GM23338 (cell line): ENCODE results near the gene MORC2. TPM values are rescaled to one million over a fixed set of nuclear protein-coding genes. Genes with fewer than 3 reads are reported as not detected.

Experiments
- ATAC-seq: fragments of 200-7000 bp; cut with Tn5 transposase; 3 replicates; pipeline ENCODE4 v1.9.1; 2020
- DNase-seq: peaks from one replicate; pipeline ENCODE4 v3.0.0-alpha.2; 2015; ENCODE audit warnings: low spot score
- H2AFZ ChIP-seq: fragments of 200-600 bp; sonication (generic); 2 replicates; pipeline ENCODE4 v1.8.0; 2016; ENCODE audit warnings: antibody characterized with exemption, mild to moderate bottlenecking, moderate library complexity
- H3F3A ChIP-seq: fragments of 200-600 bp; sonication (generic); replicated peaks from 2 replicates; pipeline ENCODE4 v1.8.0; 2017; ENCODE audit warnings: antibody characterized with exemption, mixed run types, low read depth
- H3K27ac ChIP-seq: fragments of 200-600 bp; sonication (generic); 2 replicates; pipeline ENCODE4 v1.6.1; 2016; ENCODE audit warnings: low read depth
- H3K27me3 ChIP-seq: fragments of 200-600 bp; sonication (generic); 2 replicates; pipeline ENCODE4 v1.8.0; 2016; ENCODE audit warnings: mild to moderate bottlenecking, mixed run types, moderate library complexity; ENCODE audit not compliant: insufficient read depth
- H3K36me3 ChIP-seq: fragments of 200-600 bp; sonication (generic); 2 replicates; pipeline ENCODE4 v1.8.0; 2016; ENCODE audit warnings: mild to moderate bottlenecking; ENCODE audit not compliant: insufficient read depth
- H3K4me1 ChIP-seq: fragments of 200-600 bp; sonication (generic); 2 replicates; pipeline ENCODE4 v1.8.0; 2016; ENCODE audit warnings: mild to moderate bottlenecking, moderate library complexity; ENCODE audit not compliant: insufficient read depth
- H3K4me2 ChIP-seq: fragments of 200-600 bp; sonication (generic); 2 replicates; pipeline ENCODE4 v1.7.1; 2017; ENCODE audit warnings: mixed run types
- H3K4me3 ChIP-seq: fragments of 200-600 bp; sonication (generic); 2 replicates; pipeline ENCODE4 v1.6.1; 2016; ENCODE audit warnings: mixed run types
- H3K79me2 ChIP-seq: fragments of 200-600 bp; sonication (generic); replicated peaks from 2 replicates; pipeline ENCODE4 v1.8.0; 2017; ENCODE audit warnings: mild to moderate bottlenecking; ENCODE audit not compliant: insufficient read depth
- H3K9me2 ChIP-seq: fragments of 200-600 bp; sonication (generic); 2 replicates; pipeline ENCODE4 v1.8.0; 2017; ENCODE audit not compliant: insufficient read depth
- H4K20me1 ChIP-seq: fragments of 200-600 bp; sonication (generic); replicated peaks from 2 replicates; pipeline ENCODE4 v1.8.0; 2017; ENCODE audit warnings: mild to moderate bottlenecking; ENCODE audit not compliant: insufficient read depth
- H3K27ac Mint-ChIP-seq: 2 replicates; pipeline ENCODE4 v1.8.0; 2020; ENCODE audit warnings: inconsistent platforms, mild to moderate bottlenecking, moderate library complexity, mixed read lengths
- H3K27me3 Mint-ChIP-seq: 3 replicates; pipeline ENCODE4 v1.8.0; 2022; ENCODE audit warnings: low read depth, mild to moderate bottlenecking, moderate library complexity, mixed read lengths, inconsistent platforms; ENCODE audit not compliant: insufficient read depth, poor library complexity
- H3K36me3 Mint-ChIP-seq: 3 replicates; pipeline ENCODE4 v1.8.0; 2021; ENCODE audit warnings: low read depth, mild to moderate bottlenecking, inconsistent platforms, moderate library complexity, mixed read lengths
- H3K4me1 Mint-ChIP-seq: 3 replicates; pipeline ENCODE4 v1.8.0; 2020; ENCODE audit warnings: mild to moderate bottlenecking, inconsistent platforms, mixed read lengths
- H3K4me3 Mint-ChIP-seq: 3 replicates; pipeline ENCODE4 v1.8.0; 2021; ENCODE audit warnings: moderate library complexity, mild to moderate bottlenecking, inconsistent platforms, mixed read lengths
- H3K9me3 Mint-ChIP-seq: 3 replicates; pipeline ENCODE4 v1.8.0; 2020; ENCODE audit warnings: moderate library complexity, mild to moderate bottlenecking, inconsistent platforms, mixed read lengths
- EZH2 ChIP-seq: fragments of 200-600 bp; sonication (generic); IDR thresholded peaks from one replicate; pipeline ENCODE4 v1.8.0; 2017; ENCODE audit warnings: antibody characterized with exemption, mild to moderate bottlenecking, low read depth; ENCODE audit not compliant: unreplicated experiment
- JUNB ChIP-seq: IDR thresholded peaks from one replicate; pipeline ENCODE4 v1.6.1; 2016; ENCODE audit warnings: antibody characterized with exemption; ENCODE audit not compliant: unreplicated experiment
- STAT1 ChIP-seq: IDR thresholded peaks from one replicate; pipeline ENCODE4 v1.6.1; 2016; ENCODE audit warnings: antibody characterized with exemption; ENCODE audit not compliant: unreplicated experiment
- polyA plus RNA-seq: library from polyadenylated mRNA; unstranded; fragments of >200 nt; fragmentation: Nextera tagmentation; extraction: Ambion mirVana; gene quantifications from 2 replicates; pipeline ENCODE4 v1.2.1, GENCODE V29; 2016
- total RNA-seq: library from RNA; depleted of rRNA; stranded (reverse); fragments of >200 nt; shearing (Covaris generic); gene quantifications from 2 replicates; pipeline ENCODE4 v1.2.3, GENCODE V29; 2014
- TF ChIP-seq, protein P1 (sequence below): fragments of 250-450 bp; sonication (Bioruptor Pico); IDR thresholded peaks from 2 replicates; pipeline ENCODE4 v1.5.0; 2020; ENCODE audit warnings: mild to moderate bottlenecking, moderate library complexity
- TF ChIP-seq, protein P2 (sequence below), 2 experiments: fragments of 200-600 bp in 1 of 2; sonication (generic) in 1 of 2; conservative IDR thresholded peaks; 2 replicates each; pipeline versions ENCODE4 v1.5.1 to v1.6.1; 2016 to 2017; ENCODE audit warnings: antibody characterized with exemption in 2 of 2, low read depth in 2 of 2, mild to moderate bottlenecking in 2 of 2, moderate library complexity in 1 of 2
- TF ChIP-seq, protein P3 (sequence below): IDR thresholded peaks from one replicate; pipeline ENCODE4 v1.6.1; 2018; ENCODE audit warnings: antibody characterized with exemption; ENCODE audit not compliant: unreplicated experiment
- TF ChIP-seq, protein P4 (sequence below): IDR thresholded peaks from 2 replicates; pipeline ENCODE4 v1.6.1; 2016; ENCODE audit warnings: antibody characterized with exemption

MORC2 gene
- total and polyA plus RNA-seq, 2 experiments from 2014 or later = 33.1 to 63.8 TPM

DNA sequence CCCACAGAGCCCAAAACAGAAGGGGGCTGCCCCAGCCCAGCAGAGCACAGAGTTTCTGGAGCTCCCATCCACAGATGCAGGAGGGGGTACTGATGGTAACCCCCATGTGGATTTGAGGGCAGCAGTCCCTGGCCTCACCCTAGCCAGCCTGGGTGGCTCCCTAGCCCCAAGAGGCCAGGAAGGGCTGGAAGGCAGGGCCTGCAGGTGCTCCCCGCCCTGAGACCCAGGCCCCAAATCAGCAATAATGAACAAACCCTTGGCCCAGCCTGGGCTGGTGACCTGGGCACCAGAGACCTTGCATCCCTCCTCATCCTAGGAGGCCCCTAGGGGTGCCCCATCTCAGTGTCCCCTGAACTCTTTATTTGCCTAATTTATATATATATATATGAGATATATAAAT lies 61.6 kb downstream of the MORC2 start:
- Histone ChIP-seq H4K20me1 (no peaks in the 10 kb centered on the region), H3K79me2 (no peaks in the 10 kb centered on the region), H2AFZ (no peak overlapping the region), H3K9me2 (no peaks in the 10 kb centered on the region), H3K4me2 (no peak overlapping the region), H3F3A (no peaks in the 10 kb centered on the region), H3K27me3 (no peaks in the 10 kb centered on the region), H3K27ac (no peak overlapping the region), H3K36me3 (peaks cover 28% of the 10 kb centered on the region), H3K4me3 (no peak overlapping the region), H3K4me1 (no peaks in the 10 kb centered on the region)
- peaks cover 2% of the 10 kb centered on the region for H3K27me3 Mint-ChIP-seq
- TF ChIP-seq, protein P1, sequence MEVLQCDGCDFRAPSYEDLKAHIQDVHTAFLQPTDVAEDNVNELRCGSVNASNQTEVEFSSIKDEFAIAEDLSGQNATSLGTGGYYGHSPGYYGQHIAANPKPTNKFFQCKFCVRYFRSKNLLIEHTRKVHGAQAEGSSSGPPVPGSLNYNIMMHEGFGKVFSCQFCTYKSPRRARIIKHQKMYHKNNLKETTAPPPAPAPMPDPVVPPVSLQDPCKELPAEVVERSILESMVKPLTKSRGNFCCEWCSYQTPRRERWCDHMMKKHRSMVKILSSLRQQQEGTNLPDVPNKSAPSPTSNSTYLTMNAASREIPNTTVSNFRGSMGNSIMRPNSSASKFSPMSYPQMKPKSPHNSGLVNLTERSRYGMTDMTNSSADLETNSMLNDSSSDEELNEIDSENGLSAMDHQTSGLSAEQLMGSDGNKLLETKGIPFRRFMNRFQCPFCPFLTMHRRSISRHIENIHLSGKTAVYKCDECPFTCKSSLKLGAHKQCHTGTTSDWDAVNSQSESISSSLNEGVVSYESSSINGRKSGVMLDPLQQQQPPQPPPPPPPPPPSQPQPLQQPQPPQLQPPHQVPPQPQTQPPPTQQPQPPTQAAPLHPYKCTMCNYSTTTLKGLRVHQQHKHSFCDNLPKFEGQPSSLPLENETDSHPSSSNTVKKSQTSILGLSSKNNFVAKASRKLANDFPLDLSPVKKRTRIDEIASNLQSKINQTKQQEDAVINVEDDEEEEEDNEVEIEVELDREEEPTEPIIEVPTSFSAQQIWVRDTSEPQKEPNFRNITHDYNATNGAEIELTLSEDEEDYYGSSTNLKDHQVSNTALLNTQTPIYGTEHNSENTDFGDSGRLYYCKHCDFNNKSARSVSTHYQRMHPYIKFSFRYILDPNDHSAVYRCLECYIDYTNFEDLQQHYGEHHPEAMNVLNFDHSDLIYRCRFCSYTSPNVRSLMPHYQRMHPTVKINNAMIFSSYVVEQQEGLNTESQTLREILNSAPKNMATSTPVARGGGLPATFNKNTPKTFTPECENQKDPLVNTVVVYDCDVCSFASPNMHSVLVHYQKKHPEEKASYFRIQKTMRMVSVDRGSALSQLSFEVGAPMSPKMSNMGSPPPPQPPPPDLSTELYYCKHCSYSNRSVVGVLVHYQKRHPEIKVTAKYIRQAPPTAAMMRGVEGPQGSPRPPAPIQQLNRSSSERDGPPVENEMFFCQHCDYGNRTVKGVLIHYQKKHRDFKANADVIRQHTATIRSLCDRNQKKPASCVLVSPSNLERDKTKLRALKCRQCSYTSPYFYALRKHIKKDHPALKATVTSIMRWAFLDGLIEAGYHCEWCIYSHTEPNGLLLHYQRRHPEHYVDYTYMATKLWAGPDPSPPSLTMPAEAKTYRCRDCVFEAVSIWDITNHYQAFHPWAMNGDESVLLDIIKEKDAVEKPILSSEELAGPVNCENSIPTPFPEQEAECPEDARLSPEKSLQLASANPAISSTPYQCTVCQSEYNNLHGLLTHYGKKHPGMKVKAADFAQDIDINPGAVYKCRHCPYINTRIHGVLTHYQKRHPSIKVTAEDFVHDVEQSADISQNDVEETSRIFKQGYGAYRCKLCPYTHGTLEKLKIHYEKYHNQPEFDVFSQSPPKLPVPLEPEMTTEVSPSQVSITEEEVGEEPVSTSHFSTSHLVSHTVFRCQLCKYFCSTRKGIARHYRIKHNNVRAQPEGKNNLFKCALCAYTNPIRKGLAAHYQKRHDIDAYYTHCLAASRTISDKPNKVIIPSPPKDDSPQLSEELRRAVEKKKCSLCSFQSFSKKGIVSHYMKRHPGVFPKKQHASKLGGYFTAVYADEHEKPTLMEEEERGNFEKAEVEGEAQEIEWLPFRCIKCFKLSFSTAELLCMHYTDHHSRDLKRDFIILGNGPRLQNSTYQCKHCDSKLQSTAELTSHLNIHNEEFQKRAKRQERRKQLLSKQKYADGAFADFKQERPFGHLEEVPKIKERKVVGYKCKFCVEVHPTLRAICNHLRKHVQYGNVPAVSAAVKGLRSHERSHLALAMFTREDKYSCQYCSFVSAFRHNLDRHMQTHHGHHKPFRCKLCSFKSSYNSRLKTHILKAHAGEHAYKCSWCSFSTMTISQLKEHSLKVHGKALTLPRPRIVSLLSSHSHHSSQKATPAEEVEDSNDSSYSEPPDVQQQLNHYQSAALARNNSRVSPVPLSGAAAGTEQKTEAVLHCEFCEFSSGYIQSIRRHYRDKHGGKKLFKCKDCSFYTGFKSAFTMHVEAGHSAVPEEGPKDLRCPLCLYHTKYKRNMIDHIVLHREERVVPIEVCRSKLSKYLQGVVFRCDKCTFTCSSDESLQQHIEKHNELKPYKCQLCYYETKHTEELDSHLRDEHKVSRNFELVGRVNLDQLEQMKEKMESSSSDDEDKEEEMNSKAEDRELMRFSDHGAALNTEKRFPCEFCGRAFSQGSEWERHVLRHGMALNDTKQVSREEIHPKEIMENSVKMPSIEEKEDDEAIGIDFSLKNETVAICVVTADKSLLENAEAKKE = no peak
- no peak for TF ChIP-seq EZH2
- TF ChIP-seq, protein P2, sequence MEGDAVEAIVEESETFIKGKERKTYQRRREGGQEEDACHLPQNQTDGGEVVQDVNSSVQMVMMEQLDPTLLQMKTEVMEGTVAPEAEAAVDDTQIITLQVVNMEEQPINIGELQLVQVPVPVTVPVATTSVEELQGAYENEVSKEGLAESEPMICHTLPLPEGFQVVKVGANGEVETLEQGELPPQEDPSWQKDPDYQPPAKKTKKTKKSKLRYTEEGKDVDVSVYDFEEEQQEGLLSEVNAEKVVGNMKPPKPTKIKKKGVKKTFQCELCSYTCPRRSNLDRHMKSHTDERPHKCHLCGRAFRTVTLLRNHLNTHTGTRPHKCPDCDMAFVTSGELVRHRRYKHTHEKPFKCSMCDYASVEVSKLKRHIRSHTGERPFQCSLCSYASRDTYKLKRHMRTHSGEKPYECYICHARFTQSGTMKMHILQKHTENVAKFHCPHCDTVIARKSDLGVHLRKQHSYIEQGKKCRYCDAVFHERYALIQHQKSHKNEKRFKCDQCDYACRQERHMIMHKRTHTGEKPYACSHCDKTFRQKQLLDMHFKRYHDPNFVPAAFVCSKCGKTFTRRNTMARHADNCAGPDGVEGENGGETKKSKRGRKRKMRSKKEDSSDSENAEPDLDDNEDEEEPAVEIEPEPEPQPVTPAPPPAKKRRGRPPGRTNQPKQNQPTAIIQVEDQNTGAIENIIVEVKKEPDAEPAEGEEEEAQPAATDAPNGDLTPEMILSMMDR (conservative IDR thresholded peaks at IDR 0.05; ENCODE audit: low read depth in 2 of 2) = no peak
- TF ChIP-seq, protein P3, sequence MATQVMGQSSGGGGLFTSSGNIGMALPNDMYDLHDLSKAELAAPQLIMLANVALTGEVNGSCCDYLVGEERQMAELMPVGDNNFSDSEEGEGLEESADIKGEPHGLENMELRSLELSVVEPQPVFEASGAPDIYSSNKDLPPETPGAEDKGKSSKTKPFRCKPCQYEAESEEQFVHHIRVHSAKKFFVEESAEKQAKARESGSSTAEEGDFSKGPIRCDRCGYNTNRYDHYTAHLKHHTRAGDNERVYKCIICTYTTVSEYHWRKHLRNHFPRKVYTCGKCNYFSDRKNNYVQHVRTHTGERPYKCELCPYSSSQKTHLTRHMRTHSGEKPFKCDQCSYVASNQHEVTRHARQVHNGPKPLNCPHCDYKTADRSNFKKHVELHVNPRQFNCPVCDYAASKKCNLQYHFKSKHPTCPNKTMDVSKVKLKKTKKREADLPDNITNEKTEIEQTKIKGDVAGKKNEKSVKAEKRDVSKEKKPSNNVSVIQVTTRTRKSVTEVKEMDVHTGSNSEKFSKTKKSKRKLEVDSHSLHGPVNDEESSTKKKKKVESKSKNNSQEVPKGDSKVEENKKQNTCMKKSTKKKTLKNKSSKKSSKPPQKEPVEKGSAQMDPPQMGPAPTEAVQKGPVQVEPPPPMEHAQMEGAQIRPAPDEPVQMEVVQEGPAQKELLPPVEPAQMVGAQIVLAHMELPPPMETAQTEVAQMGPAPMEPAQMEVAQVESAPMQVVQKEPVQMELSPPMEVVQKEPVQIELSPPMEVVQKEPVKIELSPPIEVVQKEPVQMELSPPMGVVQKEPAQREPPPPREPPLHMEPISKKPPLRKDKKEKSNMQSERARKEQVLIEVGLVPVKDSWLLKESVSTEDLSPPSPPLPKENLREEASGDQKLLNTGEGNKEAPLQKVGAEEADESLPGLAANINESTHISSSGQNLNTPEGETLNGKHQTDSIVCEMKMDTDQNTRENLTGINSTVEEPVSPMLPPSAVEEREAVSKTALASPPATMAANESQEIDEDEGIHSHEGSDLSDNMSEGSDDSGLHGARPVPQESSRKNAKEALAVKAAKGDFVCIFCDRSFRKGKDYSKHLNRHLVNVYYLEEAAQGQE = no peak
- TF ChIP-seq JUNB = no peak
- no peak for TF ChIP-seq STAT1
- TF ChIP-seq, protein P4, sequence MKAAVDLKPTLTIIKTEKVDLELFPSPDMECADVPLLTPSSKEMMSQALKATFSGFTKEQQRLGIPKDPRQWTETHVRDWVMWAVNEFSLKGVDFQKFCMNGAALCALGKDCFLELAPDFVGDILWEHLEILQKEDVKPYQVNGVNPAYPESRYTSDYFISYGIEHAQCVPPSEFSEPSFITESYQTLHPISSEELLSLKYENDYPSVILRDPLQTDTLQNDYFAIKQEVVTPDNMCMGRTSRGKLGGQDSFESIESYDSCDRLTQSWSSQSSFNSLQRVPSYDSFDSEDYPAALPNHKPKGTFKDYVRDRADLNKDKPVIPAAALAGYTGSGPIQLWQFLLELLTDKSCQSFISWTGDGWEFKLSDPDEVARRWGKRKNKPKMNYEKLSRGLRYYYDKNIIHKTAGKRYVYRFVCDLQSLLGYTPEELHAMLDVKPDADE = no peak
- no peak overlapping the region for H3K27ac Mint-ChIP-seq
- ATAC-seq = no peak
- H3K36me3 Mint-ChIP-seq = peaks cover 40% of the 10 kb centered on the region
- no peaks in the 10 kb centered on the region for H3K9me3 Mint-ChIP-seq
- no peak overlapping the region for H3K4me3 Mint-ChIP-seq
- DNase-seq = no peak
- H3K4me1 Mint-ChIP-seq = no peaks in the 10 kb centered on the region
